PFSK-1 (cell line): ENCODE results near the gene MYNN.

Experiments used
- SIN3A ChIP-seq: IDR thresholded peaks from 2 replicates; pipeline ENCODE4 v1.6.1; 2012; ENCODE audit warnings: mild to moderate bottlenecking, low read length, moderate library complexity, borderline replicate concordance; ENCODE audit not compliant: insufficient read depth
- TF ChIP-seq, protein P1 (sequence below), 2 experiments: IDR thresholded peaks; 2 replicates each; pipeline versions ENCODE4 v1.6.1 to v1.8.0; 2011 to 2012; ENCODE audit warnings: low read depth in 2 of 2, low read length in 2 of 2, control low read depth in 1 of 2, inconsistent platforms in 1 of 2, mild to moderate bottlenecking in 1 of 2, moderate library complexity in 1 of 2; ENCODE audit not compliant: insufficient read depth in 1 of 2

DNA sequence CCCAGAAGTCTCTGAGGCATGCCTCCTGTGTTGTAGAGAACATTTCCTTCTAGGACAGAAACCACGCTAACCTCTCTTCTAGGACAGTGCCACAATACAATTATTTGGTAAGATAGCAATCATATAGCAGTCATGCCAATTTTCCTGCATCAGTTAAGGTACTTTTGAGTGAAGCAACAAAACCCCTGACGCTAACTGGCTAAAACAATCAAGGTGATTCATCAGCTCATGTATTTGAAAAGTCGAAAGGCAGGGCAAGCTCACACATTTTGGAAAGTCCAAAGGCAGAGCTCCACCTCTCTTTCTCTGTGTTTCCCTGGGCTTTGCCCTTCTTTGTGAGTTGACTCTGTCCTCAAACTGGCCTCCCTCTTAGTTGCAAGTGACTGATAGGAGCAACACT lies 18.5 kb upstream of the MYNN start:
- TF ChIP-seq, protein P1, sequence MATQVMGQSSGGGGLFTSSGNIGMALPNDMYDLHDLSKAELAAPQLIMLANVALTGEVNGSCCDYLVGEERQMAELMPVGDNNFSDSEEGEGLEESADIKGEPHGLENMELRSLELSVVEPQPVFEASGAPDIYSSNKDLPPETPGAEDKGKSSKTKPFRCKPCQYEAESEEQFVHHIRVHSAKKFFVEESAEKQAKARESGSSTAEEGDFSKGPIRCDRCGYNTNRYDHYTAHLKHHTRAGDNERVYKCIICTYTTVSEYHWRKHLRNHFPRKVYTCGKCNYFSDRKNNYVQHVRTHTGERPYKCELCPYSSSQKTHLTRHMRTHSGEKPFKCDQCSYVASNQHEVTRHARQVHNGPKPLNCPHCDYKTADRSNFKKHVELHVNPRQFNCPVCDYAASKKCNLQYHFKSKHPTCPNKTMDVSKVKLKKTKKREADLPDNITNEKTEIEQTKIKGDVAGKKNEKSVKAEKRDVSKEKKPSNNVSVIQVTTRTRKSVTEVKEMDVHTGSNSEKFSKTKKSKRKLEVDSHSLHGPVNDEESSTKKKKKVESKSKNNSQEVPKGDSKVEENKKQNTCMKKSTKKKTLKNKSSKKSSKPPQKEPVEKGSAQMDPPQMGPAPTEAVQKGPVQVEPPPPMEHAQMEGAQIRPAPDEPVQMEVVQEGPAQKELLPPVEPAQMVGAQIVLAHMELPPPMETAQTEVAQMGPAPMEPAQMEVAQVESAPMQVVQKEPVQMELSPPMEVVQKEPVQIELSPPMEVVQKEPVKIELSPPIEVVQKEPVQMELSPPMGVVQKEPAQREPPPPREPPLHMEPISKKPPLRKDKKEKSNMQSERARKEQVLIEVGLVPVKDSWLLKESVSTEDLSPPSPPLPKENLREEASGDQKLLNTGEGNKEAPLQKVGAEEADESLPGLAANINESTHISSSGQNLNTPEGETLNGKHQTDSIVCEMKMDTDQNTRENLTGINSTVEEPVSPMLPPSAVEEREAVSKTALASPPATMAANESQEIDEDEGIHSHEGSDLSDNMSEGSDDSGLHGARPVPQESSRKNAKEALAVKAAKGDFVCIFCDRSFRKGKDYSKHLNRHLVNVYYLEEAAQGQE (IDR thresholded peaks at IDR 0.05; ENCODE audit: insufficient read depth in 1 of 2, low read depth in 2 of 2, low read length in 2 of 2): no peak
- TF ChIP-seq SIN3A: no peak
